NCI-H1105 treated with DMSO at 0.1 percent for 48 hours (cell line): ENCODE data around the gene DDX54.
A peak's percentile ranks its signal among the peaks of the same experiment; 100 is the strongest.

Experiments used
- DNase-seq: peaks from one replicate; lab custom pipeline; 2025; lab: John Stamatoyannopoulos, UW

The DDX54 gene

GRCh38 chr12:113185180-113186032 is at the start of gene DDX54, which contains the start of gene RITA1:
DDX54 (minus strand) TSS chr12:113185478; CDS start chr12:113185451, 27 bp downstream.
RITA1 (plus strand) TSS chr12:113185721; CDS start chr12:113186747, 1,026 bp downstream.
- peak; percentile 92 for DNase-seq

- no peak for DNase-seq
Observed at GRCh38 chr12:113234483-113234882, 49.2 kb upstream of the DDX54 start.

GRCh38 chr12:113233967-113234366 is 48.7 kb upstream of the DDX54 start:
- DNase-seq = no peak

GRCh38 chr12:113232840-113233585 is 47.7 kb upstream of the DDX54 start:
- DNase-seq = peak; percentile 94

- DNase-seq = no peak
Observed at GRCh38 chr12:113232089-113232839, 47.0 kb upstream of the DDX54 start.

- no peak for DNase-seq
Observed at GRCh38 chr12:113231235-113232088, 46.2 kb upstream of the DDX54 start.

GRCh38 chr12:113230315-113231234 is 45.3 kb upstream of the DDX54 start:
- no peak for DNase-seq

- DNase-seq = no peak
Observed at GRCh38 chr12:113228394-113229028, 43.2 kb upstream of the DDX54 start.

- no peak for DNase-seq
Observed at GRCh38 chr12:113227686-113228391, 42.6 kb upstream of the DDX54 start.

- DNase-seq = no peak
Observed at GRCh38 chr12:113226696-113227568, 41.7 kb upstream of the DDX54 start.

GRCh38 chr12:113224955-113225354 is 39.7 kb upstream of the DDX54 start:
- no peak for DNase-seq

- peak; percentile 72 for DNase-seq
Observed at GRCh38 chr12:113222730-113223531, 37.7 kb upstream of the DDX54 start.

GRCh38 chr12:113221997-113222729 is 36.9 kb upstream of the DDX54 start:
- DNase-seq = no peak

GRCh38 chr12:113221181-113221996 is 36.1 kb upstream of the DDX54 start, which contains the start of gene TPCN1:
TPCN1 (plus strand) TSS chr12:113221464; CDS start chr12:113226853, 5,389 bp downstream.
- peak; percentile 100 for DNase-seq

- no peak for DNase-seq
Observed at GRCh38 chr12:113220593-113221180, 35.4 kb upstream of the DDX54 start.
